IMR-90 (cell line): ENCODE measurements around the gene A1CF. TPM values are rescaled to one million over a fixed set of nuclear protein-coding genes. Genes with fewer than 3 reads are reported as not detected.

Source experiments
- ATAC-seq: fragments of 200-7000 bp; cut with Tn5 transposase; 2 replicates; pipeline ENCODE4 v1.9.1; 2020; ENCODE audit warnings: low read depth, mild to moderate bottlenecking, moderate library complexity
- BruUV-seq: library from RNA; stranded (reverse); fragments of 400-500 nt; replicated peaks from 2 replicates; lab custom pipeline; 2021; lab: Mats Ljungman, UMichigan
- CTCF ChIA-PET: fragments of 300-600 bp; formaldehyde crosslinking; extraction: SDS; loops from one replicate; lab custom pipeline; 2021; ENCODE audit warnings: antibody characterized with exemption; lab: Yijun Ruan, JAX
- POLR2A ChIA-PET: fragments of 300-600 bp; sonication (Branson Sonifier 250); formaldehyde crosslinking; loops from one replicate; lab custom pipeline; 2022; ENCODE audit warnings: antibody characterized with exemption; ENCODE audit not compliant: unreplicated experiment; lab: Charles Lee
- DNase-seq: peaks from one replicate; pipeline ENCODE4 v3.0.0; 2013
- H2AFZ ChIP-seq: replicated peaks from 2 replicates; pipeline ENCODE3; 2013; ENCODE audit warnings: low read length, mild to moderate bottlenecking; ENCODE audit not compliant: poor library complexity
- H2AK5ac ChIP-seq: 2 replicates; pipeline ENCODE4 v1.6.1; 2013; ENCODE audit warnings: low read depth, low read length, inconsistent platforms
- H2AK9ac ChIP-seq: replicated peaks from 2 replicates; pipeline ENCODE3; 2013; ENCODE audit warnings: mild to moderate bottlenecking, low read depth, low read length, moderate library complexity; ENCODE audit not compliant: poor library complexity
- H2BK120ac ChIP-seq: 2 replicates; pipeline ENCODE4 v1.6.1; 2013; ENCODE audit warnings: low read depth, low read length, inconsistent platforms
- H2BK15ac ChIP-seq: 3 replicates; pipeline ENCODE4 v1.6.1; 2013; ENCODE audit warnings: low read depth, low read length, inconsistent platforms
- H2BK20ac ChIP-seq: 2 replicates; pipeline ENCODE4 v1.6.1; 2013; ENCODE audit warnings: low read depth, mild to moderate bottlenecking, inconsistent platforms, low read length, moderate library complexity
- H2BK5ac ChIP-seq: 2 replicates; pipeline ENCODE4 v1.6.1; 2013; ENCODE audit warnings: mild to moderate bottlenecking, low read depth, low read length, inconsistent platforms; ENCODE audit not compliant: poor library complexity, severe bottlenecking
- H3K14ac ChIP-seq: replicated peaks from 2 replicates; pipeline ENCODE4 v1.6.1; 2013; ENCODE audit warnings: low read depth, low read length, inconsistent platforms
- H3K18ac ChIP-seq: 2 replicates; pipeline ENCODE4 v1.6.1; 2013; ENCODE audit warnings: low read depth, low read length, control low read depth
- H3K23ac ChIP-seq: 2 replicates; pipeline ENCODE4 v1.6.1; 2013; ENCODE audit warnings: low read depth, low read length, inconsistent platforms
- H3K27ac ChIP-seq: 2 replicates; pipeline ENCODE4 v1.5.1; 2013; ENCODE audit warnings: mild to moderate bottlenecking, control low read depth, low read length; ENCODE audit not compliant: insufficient read depth
- H3K27me3 ChIP-seq: 2 replicates; pipeline ENCODE4 v1.6.1; 2013; ENCODE audit warnings: low read length; ENCODE audit not compliant: control insufficient read depth, insufficient read depth
- H3K36me3 ChIP-seq: 2 replicates; pipeline ENCODE4 v1.6.1; 2013; ENCODE audit warnings: low read length, mixed read lengths; ENCODE audit not compliant: control insufficient read depth, insufficient read depth
- H3K4ac ChIP-seq: 2 replicates; pipeline ENCODE4 v1.6.1; 2013; ENCODE audit warnings: low read depth, low read length, inconsistent platforms
- H3K4me1 ChIP-seq: 2 replicates; pipeline ENCODE4 v1.6.1; 2013; ENCODE audit warnings: low read length, mixed read lengths; ENCODE audit not compliant: control insufficient read depth, insufficient read depth
- H3K4me2 ChIP-seq: 2 replicates; pipeline ENCODE4 v1.6.1; 2013; ENCODE audit warnings: low read depth, mild to moderate bottlenecking, control low read depth, low read length, moderate library complexity
- H3K4me3 ChIP-seq: 2 replicates; pipeline ENCODE4 v1.5.1; 2013; ENCODE audit warnings: low read depth, mild to moderate bottlenecking, control low read depth, low read length, moderate library complexity; ENCODE audit not compliant: insufficient read depth
- H3K56ac ChIP-seq: 2 replicates; pipeline ENCODE4 v1.6.1; 2013; ENCODE audit warnings: low read length, inconsistent platforms; ENCODE audit not compliant: insufficient read depth; ENCODE audit errors: extremely low read depth
- H3K79me1 ChIP-seq, 2 experiments: 2 replicates each; pipeline ENCODE4 v1.6.1; 2013; ENCODE audit warnings: low read length in 2 of 2, inconsistent platforms in 1 of 2, low read depth in 1 of 2
- H3K9ac ChIP-seq: 2 replicates; pipeline ENCODE4 v1.6.1; 2013; ENCODE audit warnings: low read depth, low read length, control low read depth
- H3K9me1 ChIP-seq: 2 replicates; pipeline ENCODE4 v1.6.1; 2013; ENCODE audit warnings: low read length, inconsistent platforms; ENCODE audit not compliant: insufficient read depth
- H3K9me3 ChIP-seq: 2 replicates; pipeline ENCODE4 v1.6.1; 2013; ENCODE audit warnings: low read length; ENCODE audit not compliant: control insufficient read depth, insufficient read depth
- H4K20me1 ChIP-seq: 2 replicates; pipeline ENCODE4 v1.6.1; 2013; ENCODE audit warnings: low read length, inconsistent platforms; ENCODE audit not compliant: insufficient read depth
- H4K5ac ChIP-seq: 2 replicates; pipeline ENCODE4 v1.6.1; 2013; ENCODE audit warnings: mild to moderate bottlenecking, low read depth, low read length, control low read depth
- H4K8ac ChIP-seq, 2 experiments: 2 replicates each; pipeline ENCODE4 v1.6.1; 2013; ENCODE audit warnings: low read depth in 2 of 2, low read length in 2 of 2, control low read depth in 1 of 2, inconsistent platforms in 1 of 2
- H4K91ac ChIP-seq: 2 replicates; pipeline ENCODE4 v1.6.1; 2013; ENCODE audit warnings: low read depth, low read length, inconsistent platforms; ENCODE audit not compliant: insufficient read depth
- BHLHE40 ChIP-seq: fragments of 150-350 bp; IDR thresholded peaks from 2 replicates; pipeline ENCODE4 v1.6.1; 2016; ENCODE audit warnings: mild to moderate bottlenecking, low read depth, low read length
- CTCF ChIP-seq: conservative IDR thresholded peaks from 2 replicates; pipeline ENCODE4 v1.5.1; 2012; ENCODE audit warnings: mild to moderate bottlenecking, low read depth, low read length, improper control_type of control experiment
- ELK1 ChIP-seq: fragments of 150-350 bp; IDR thresholded peaks from 2 replicates; pipeline ENCODE4 v1.6.1; 2016; ENCODE audit warnings: low read depth, mild to moderate bottlenecking, low read length, moderate library complexity, borderline replicate concordance
- FOS ChIP-seq: fragments of 150-350 bp; IDR thresholded peaks from 2 replicates; pipeline ENCODE4 v1.6.1; 2016; ENCODE audit warnings: low read depth, low read length
- MAFK ChIP-seq: IDR thresholded peaks from 2 replicates; pipeline ENCODE4 v1.6.1; 2012; ENCODE audit warnings: low read depth, low read length, improper control_type of control experiment
- USF2 ChIP-seq: fragments of 150-350 bp; IDR thresholded peaks from 2 replicates; pipeline ENCODE4 v1.6.1; 2017; ENCODE audit warnings: mild to moderate bottlenecking, antibody characterized with exemption, low read length, low read depth
- WGBS, 2 experiments: methylation state at CpG; one replicate each; pipeline versions ENCODE4 v1.1.5 to v1.1.7; 2013; ENCODE audit warnings: missing lambda C conversion rate in 2 of 2; ENCODE audit not compliant: insufficient read length in 1 of 2; ENCODE audit errors: extremely low coverage in 2 of 2; 5-methylcytosine and 5-hydroxymethylcytosine counted together
- dilution Hi-C: fragments of 300-500 bp; cut with HindIII; formaldehyde crosslinking; loops from one replicate; pipeline ENCODE4 v1.14.3; 2018; ENCODE audit warnings: low sequenced_read_pairs; ENCODE audit not compliant: unreplicated experiment
- in situ Hi-C: fragments of 300-500 bp; cut with MboI; formaldehyde crosslinking; loops from 3 replicates; pipeline ENCODE4 v1.14.3; 2019; ENCODE audit warnings: low sequenced_read_pairs, inconsistent platforms, mixed read lengths
- intact Hi-C: fragments of 100-400 bp; cut with micrococcal nuclease; formaldehyde crosslinking; loops from 2 replicates; pipeline ENCODE4 v1.10.0; 2022
- polyA plus RNA-seq, 3 experiments: library from polyadenylated mRNA; depleted of rRNA; stranded (reverse); fragments of >200 nt; gene quantifications; 2 replicates each; pipeline ENCODE4 v1.2.3, GENCODE V29; 2012; ENCODE audit warnings: low replicate concordance in 1 of 3
- total RNA-seq: library from RNA; depleted of rRNA; stranded (reverse); fragments of >200 nt; gene quantifications from 2 replicates; pipeline ENCODE4 v1.2.3, GENCODE V29; 2012

Gene A1CF
- total and polyA plus RNA-seq, 2 of the 4 experiments (the other 2 are of a cell fraction), result not detected

- H3K27ac ChIP-seq, result no peak overlapping the region
- ChIA-PET CTCF (no interaction called here), POLR2A (no interaction called here)
- no peak overlapping the region for H2BK5ac ChIP-seq
- no peak overlapping the region for H3K4ac ChIP-seq
- no peak overlapping the region for H3K4me2 ChIP-seq
- H4K91ac ChIP-seq, result no peak overlapping the region
- no TSS peak for BruUV-seq
- no peak for TF ChIP-seq MAFK
- TF ChIP-seq FOS, result no peak
- no peak for TF ChIP-seq CTCF
- no peak for TF ChIP-seq USF2
- TF ChIP-seq ELK1, result no peak
- TF ChIP-seq BHLHE40, result no peak
- no CpG with 5 or more reads among the region's 7 CpGs for WGBS, 2 experiments
- intact Hi-C loops (no loop called here), in situ Hi-C loops (no loop called here), dilution Hi-C loops (no loop called here)
- no peak overlapping the region for H2BK120ac ChIP-seq
- no peak for DNase-seq
- no peak overlapping the region for H3K18ac ChIP-seq
- no peak overlapping the region for H3K23ac ChIP-seq
- no peak overlapping the region for H4K8ac ChIP-seq
- H2BK15ac ChIP-seq, result no peak overlapping the region
- no peak overlapping the region for H2BK20ac ChIP-seq
- H3K9ac ChIP-seq, result no peak overlapping the region
- no peaks in the 10 kb centered on the region for H4K20me1 ChIP-seq
- H3K27me3 ChIP-seq, result peaks cover 3% of the 10 kb centered on the region; the same call in 1 of the 2 replicates
- no peak overlapping the region for H3K14ac ChIP-seq
- ATAC-seq, result no peak
- H2AK9ac ChIP-seq, result no peak overlapping the region
- H3K9me1 ChIP-seq, result no peaks in the 10 kb centered on the region
- H3K56ac ChIP-seq, result no peak overlapping the region
- H3K4me3 ChIP-seq, result no peak overlapping the region
- H2AFZ ChIP-seq, result no peak overlapping the region
- no peaks in the 10 kb centered on the region for H3K9me3 ChIP-seq
- no peak overlapping the region for H2AK5ac ChIP-seq
- no peaks in the 10 kb centered on the region for H3K4me1 ChIP-seq
- H3K36me3 ChIP-seq, result no peaks in the 10 kb centered on the region
- H4K5ac ChIP-seq, result no peak overlapping the region
- H3K79me1 ChIP-seq, result no peaks in the 10 kb centered on the region
Observed at GRCh38 chr10:50909334-50910014, 24.0 kb upstream of the A1CF start.
